Retinal pigment epithelial cell (primary cell): Measurements from ENCODE around the gene CRELD1.

Source experiments
- DNase-seq: peaks from one replicate; pipeline ENCODE4 v3.0.0-alpha.2; 2010; ENCODE audit warnings: low read depth
- H3K4me3 ChIP-seq: 2 replicates; pipeline ENCODE4 v1.5.1; 2011; ENCODE audit warnings: mild to moderate bottlenecking, low read length, control low read depth, moderate library complexity
- TF ChIP-seq, protein P1 (sequence below): conservative IDR thresholded peaks from 2 replicates; pipeline ENCODE4 v1.5.1; 2011; ENCODE audit warnings: low read depth, low read length, control low read depth, inconsistent platforms

Gene CRELD1

DNA sequence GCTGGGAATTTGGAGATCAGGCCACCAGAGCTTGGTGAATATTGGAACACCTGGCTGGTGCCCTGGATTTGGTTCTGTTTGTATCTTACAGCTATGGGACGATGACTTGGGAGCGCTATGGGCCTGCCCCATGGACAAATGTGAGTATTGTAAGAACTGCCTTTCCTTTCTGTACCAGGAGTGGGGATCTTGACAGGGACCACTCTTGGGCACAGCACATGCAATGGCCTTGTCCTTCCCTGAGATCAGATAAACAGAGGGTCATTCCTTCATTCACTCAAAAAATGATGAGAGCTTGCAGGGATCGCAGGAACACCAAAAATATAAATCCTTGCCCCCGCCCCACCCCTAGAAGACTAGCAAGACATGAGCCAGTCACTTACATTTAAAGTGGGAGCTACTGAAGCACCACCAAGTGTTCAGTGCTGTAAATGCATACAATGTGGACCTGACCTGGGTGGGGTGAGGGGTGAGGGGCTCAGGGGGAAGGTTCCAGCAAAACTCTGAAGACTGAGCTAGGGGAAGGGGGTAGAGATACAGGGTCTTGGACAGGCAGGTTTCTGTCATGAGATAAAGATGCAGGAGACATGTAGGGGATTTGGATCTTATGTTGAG, 2.7 kb upstream of the CRELD1 start:
- no peak for DNase-seq
- TF ChIP-seq, protein P1, sequence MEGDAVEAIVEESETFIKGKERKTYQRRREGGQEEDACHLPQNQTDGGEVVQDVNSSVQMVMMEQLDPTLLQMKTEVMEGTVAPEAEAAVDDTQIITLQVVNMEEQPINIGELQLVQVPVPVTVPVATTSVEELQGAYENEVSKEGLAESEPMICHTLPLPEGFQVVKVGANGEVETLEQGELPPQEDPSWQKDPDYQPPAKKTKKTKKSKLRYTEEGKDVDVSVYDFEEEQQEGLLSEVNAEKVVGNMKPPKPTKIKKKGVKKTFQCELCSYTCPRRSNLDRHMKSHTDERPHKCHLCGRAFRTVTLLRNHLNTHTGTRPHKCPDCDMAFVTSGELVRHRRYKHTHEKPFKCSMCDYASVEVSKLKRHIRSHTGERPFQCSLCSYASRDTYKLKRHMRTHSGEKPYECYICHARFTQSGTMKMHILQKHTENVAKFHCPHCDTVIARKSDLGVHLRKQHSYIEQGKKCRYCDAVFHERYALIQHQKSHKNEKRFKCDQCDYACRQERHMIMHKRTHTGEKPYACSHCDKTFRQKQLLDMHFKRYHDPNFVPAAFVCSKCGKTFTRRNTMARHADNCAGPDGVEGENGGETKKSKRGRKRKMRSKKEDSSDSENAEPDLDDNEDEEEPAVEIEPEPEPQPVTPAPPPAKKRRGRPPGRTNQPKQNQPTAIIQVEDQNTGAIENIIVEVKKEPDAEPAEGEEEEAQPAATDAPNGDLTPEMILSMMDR = peak; percentile 13
- H3K4me3 ChIP-seq = no peak overlapping the region

DNA sequence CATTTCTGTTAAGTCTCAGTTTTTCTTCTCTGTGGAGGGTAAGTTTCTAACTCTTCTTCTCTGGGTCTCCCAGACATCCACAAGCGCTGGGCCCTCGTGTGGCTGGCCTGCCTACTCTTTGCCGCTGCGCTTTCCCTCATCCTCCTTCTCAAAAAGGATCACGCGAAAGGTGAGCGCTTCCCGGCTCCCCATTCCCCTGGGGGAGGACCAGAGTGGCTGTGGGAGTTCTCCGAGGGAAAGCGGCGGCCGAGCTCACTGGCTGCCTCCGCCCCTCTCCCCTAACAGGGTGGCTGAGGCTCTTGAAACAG, 1.1 kb upstream of the CRELD1 start:
- TF ChIP-seq, protein P1 = no peak
- no peak for DNase-seq
- H3K4me3 ChIP-seq = peak overlapping the region; percentile 76

DNA sequence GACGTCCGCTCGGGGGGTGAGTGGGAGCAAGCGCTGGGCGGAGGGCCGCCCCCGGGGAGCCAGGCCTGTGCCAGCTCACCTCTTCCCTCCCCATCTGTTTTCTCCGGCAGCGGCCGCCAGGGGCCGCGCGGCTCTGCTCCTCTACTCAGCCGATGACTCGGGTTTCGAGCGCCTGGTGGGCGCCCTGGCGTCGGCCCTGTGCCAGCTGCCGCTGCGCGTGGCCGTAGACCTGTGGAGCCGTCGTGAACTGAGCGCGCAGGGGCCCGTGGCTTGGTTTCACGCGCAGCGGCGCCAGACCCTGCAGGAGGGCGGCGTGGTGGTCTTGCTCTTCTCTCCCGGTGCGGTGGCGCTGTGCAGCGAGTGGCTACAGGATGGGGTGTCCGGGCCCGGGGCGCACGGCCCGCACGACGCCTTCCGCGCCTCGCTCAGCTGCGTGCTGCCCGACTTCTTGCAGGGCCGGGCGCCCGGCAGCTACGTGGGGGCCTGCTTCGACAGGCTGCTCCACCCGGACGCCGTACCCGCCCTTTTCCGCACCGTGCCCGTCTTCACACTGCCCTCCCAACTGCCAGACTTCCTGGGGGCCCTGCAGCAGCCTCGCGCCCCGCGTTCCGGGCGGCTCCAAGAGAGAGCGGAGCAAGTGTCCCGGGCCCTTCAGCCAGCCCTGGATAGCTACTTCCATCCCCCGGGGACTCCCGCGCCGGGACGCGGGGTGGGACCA, 632 bp upstream of the CRELD1 start:
- H3K4me3 ChIP-seq = peak overlapping the region; percentile 76
- DNase-seq = no peak
- TF ChIP-seq, protein P1 = peak; percentile 83

DNA sequence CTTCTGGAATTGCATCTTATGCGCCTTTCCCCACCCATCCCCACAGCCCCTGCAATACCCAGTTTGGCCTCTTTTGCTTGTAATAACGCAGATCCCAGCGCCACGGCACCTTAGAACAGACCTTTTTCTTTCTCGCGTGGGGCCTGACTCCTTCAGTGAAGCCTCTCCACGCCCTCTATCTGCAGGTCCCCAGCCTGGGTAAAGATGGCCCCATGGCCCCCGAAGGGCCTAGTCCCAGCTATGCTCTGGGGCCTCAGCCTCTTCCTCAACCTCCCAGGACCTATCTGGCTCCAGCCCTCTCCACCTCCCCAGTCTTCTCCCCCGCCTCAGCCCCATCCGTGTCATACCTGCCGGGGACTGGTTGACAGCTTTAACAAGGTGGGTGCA, 594 bp downstream of the CRELD1 start:
- no peak for DNase-seq
- H3K4me3 ChIP-seq = peak overlapping the region; percentile 76
- TF ChIP-seq, protein P1 = peak; percentile 27

DNA sequence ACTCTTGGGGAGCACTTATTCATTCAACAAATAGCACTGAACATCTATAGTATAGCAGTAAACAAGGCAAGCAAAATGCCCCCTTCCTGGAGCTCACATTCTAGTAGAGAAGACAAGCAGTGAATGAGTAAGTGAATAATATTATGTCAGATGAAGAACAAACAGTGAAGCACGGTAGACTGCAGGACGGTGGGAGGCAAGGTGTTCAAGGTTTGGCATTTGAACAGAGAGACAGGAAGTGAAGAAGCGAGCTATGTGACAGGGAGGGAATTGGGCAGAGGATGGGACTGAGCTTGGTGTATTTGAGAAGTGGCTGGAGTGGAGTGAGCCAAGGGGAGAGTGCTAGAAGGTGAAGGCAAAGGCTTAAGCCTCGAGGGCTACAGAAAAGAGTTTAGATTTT, 1.4 kb downstream of the CRELD1 start:
- TF ChIP-seq, protein P1 = no peak
- no peak for DNase-seq
- no peak overlapping the region for H3K4me3 ChIP-seq

DNA sequence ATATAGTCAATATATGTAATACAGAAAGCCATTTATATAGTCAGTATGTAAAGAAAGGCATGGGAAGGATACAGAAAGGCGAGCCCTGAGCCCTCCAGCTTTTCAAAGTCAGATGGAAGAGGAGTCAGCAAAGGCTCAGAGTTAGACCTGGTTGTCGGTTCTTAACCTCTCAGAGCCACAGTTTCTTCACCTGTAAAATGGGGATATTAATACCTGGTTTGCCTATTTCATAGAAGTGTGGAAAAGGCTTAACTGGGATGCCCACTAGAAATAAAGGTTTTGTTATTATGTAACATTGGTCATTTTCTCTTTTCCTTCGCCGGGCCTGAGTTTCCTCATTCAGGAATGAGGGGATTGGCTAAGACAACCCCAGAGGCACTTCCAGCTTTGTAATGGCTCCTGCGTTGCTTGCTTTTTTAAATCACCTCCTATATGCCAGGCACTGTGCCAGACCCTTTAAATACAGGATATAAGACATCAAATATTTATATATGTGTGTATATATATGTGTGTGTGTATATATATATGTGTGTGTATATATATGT, 2.4 kb downstream of the CRELD1 start:
- DNase-seq = no peak
- H3K4me3 ChIP-seq = no peak overlapping the region
- TF ChIP-seq, protein P1 = no peak
